HepG2 (cell line): ENCODE data around the gene UNG. TPM values are rescaled to one million over a fixed set of nuclear protein-coding genes. Genes with fewer than 3 reads are reported as not detected.

Experiments used
- CREM ChIP-seq, 2 experiments: sonication (generic) in 1 of 2; formaldehyde crosslinking in 1 of 2; IDR thresholded peaks; 2 replicates each; pipeline versions ENCODE4 v1.4.0 to v1.6.1; 2016 to 2020; ENCODE audit warnings: antibody characterized with exemption in 1 of 2, mild to moderate bottlenecking in 1 of 2, missing genetic modification reagents in 1 of 2
- HCFC1 ChIP-seq: fragments of 150-350 bp; IDR thresholded peaks from 2 replicates; pipeline ENCODE4 v1.6.1; 2014; ENCODE audit warnings: low read depth, low read length
- HMGXB4 ChIP-seq, 2 experiments: sonication (generic) in 1 of 2; formaldehyde crosslinking in 1 of 2; IDR thresholded peaks; 2 replicates each; pipeline versions ENCODE4 v1.4.0 to v1.6.1; 2018 to 2020; ENCODE audit warnings: missing genetic modification reagents in 2 of 2, borderline replicate concordance in 1 of 2, low read depth in 1 of 2, mild to moderate bottlenecking in 1 of 2, missing biosample characterization in 1 of 2
- HNF1B ChIP-seq: sonication (generic); formaldehyde crosslinking; IDR thresholded peaks from 2 replicates; pipeline ENCODE4 v1.5.1; 2020; ENCODE audit warnings: mild to moderate bottlenecking, moderate library complexity, missing genetic modification reagents
- HOXA9 ChIP-seq: sonication (generic); formaldehyde crosslinking; IDR thresholded peaks from 2 replicates; pipeline ENCODE4 v1.8.1; 2022; ENCODE audit warnings: missing genetic modification reagents, mild to moderate bottlenecking, moderate library complexity, borderline replicate concordance
- KLF6 ChIP-seq: IDR thresholded peaks from 2 replicates; pipeline ENCODE4 v1.8.0; 2016; ENCODE audit warnings: missing biosample characterization, missing genetic modification reagents
- MAZ ChIP-seq, 2 experiments: sonication (generic) in 1 of 2; formaldehyde crosslinking in 1 of 2; IDR thresholded peaks; 2 replicates each; pipeline versions ENCODE4 v1.5.0 to v1.6.1; 2012 to 2020; ENCODE audit warnings: low read depth in 2 of 2, mild to moderate bottlenecking in 2 of 2, borderline replicate concordance in 1 of 2, improper control_type of control experiment in 1 of 2, low read length in 1 of 2, missing genetic modification reagents in 1 of 2, moderate library complexity in 1 of 2
- MXD4 ChIP-seq: IDR thresholded peaks from 2 replicates; pipeline ENCODE4 v1.6.1; 2016; ENCODE audit warnings: mild to moderate bottlenecking, missing biosample characterization, missing genetic modification reagents
- NFATC3 ChIP-seq: sonication (generic); formaldehyde crosslinking; IDR thresholded peaks from 2 replicates; pipeline ENCODE4 v1.5.1; 2020; ENCODE audit warnings: mild to moderate bottlenecking, missing genetic modification reagents
- POLR2AphosphoS2 ChIP-seq: IDR thresholded peaks from 2 replicates; pipeline ENCODE4 v1.6.1; 2011; ENCODE audit warnings: low read depth, low read length, improper control_type of control experiment
- RORA ChIP-seq: sonication (generic); formaldehyde crosslinking; IDR thresholded peaks from 2 replicates; pipeline ENCODE4 v1.5.0; 2020; ENCODE audit warnings: mild to moderate bottlenecking, missing genetic modification reagents, moderate library complexity
- SMARCE1 ChIP-seq: fragments of 450-650 bp; IDR thresholded peaks from 2 replicates; pipeline ENCODE4 v1.6.1; 2017; ENCODE audit warnings: borderline replicate concordance
- TCF7 ChIP-seq: sonication (generic); IDR thresholded peaks from 2 replicates; pipeline ENCODE4 v1.6.1; 2016; ENCODE audit warnings: antibody characterized with exemption, low read depth
- USF2 ChIP-seq, 2 experiments: sonication (generic) in 1 of 2; formaldehyde crosslinking in 1 of 2; IDR thresholded peaks; 2 replicates each; pipeline versions ENCODE4 v1.5.1 to v1.6.1; 2011 to 2020; ENCODE audit warnings: borderline replicate concordance in 1 of 2, low read depth in 1 of 2, low read length in 1 of 2, mild to moderate bottlenecking in 1 of 2, missing genetic modification reagents in 1 of 2, moderate library complexity in 1 of 2
- ZFP36 ChIP-seq: fragments of 150-350 bp; IDR thresholded peaks from 2 replicates; pipeline ENCODE4 v1.6.1; 2018; ENCODE audit warnings: borderline replicate concordance, low read length, low read depth; ENCODE audit not compliant: partially characterized antibody
- ZFP91 ChIP-seq: sonication (generic); formaldehyde crosslinking; IDR thresholded peaks from 2 replicates; pipeline ENCODE4 v1.9.0; 2022; ENCODE audit warnings: missing genetic modification reagents, mild to moderate bottlenecking, borderline replicate concordance
- ZNF207 ChIP-seq: fragments of 450-650 bp; IDR thresholded peaks from 2 replicates; pipeline ENCODE4 v1.6.1; 2016; ENCODE audit warnings: antibody characterized with exemption, borderline replicate concordance
- ZNF343 ChIP-seq: sonication (generic); formaldehyde crosslinking; IDR thresholded peaks from 2 replicates; pipeline ENCODE4 v1.4.0; 2020; ENCODE audit warnings: mild to moderate bottlenecking, missing genetic modification reagents
- ZNF549 ChIP-seq: sonication (generic); formaldehyde crosslinking; IDR thresholded peaks from 2 replicates; pipeline ENCODE4 v1.5.0; 2020; ENCODE audit warnings: missing genetic modification reagents
- ZNF7 ChIP-seq: IDR thresholded peaks from 2 replicates; pipeline ENCODE4 v1.6.1; 2016; ENCODE audit warnings: missing biosample characterization, missing genetic modification reagents
- ZNF709 ChIP-seq: sonication (generic); formaldehyde crosslinking; IDR thresholded peaks from 2 replicates; pipeline ENCODE4 v1.5.0; 2020; ENCODE audit warnings: mild to moderate bottlenecking, missing genetic modification reagents
- ZNF747 ChIP-seq: sonication (generic); formaldehyde crosslinking; IDR thresholded peaks from 2 replicates; pipeline ENCODE4 v1.8.1; 2023; ENCODE audit warnings: missing genetic modification reagents, mild to moderate bottlenecking, borderline replicate concordance
- polyA plus RNA-seq, 8 experiments: library from polyadenylated mRNA; depleted of rRNA in 3 of 8; stranded (reverse) in 7 of 8; unstranded in 1 of 8; fragments of >200 nt; fragmentation: Illumina TruSeq in 4 of 8; extraction: Trizol in 4 of 8; gene quantifications; 2 replicates each; pipeline versions ENCODE4 v1.2.1 to v1.2.3, GENCODE V29; 2011 to 2016; ENCODE audit warnings: low read depth in 4 of 8, missing spikeins in 1 of 8, mixed read lengths in 1 of 8; ENCODE audit not compliant: insufficient read depth in 1 of 8
- total RNA-seq, 5 experiments: library from RNA; depleted of rRNA; stranded (reverse); fragments of >200 nt; fragmentation: Illumina TruSeq; extraction: Trizol; gene quantifications; 2 replicates each; pipeline ENCODE4 v1.2.3, GENCODE V29; 2016; ENCODE audit warnings: low read depth in 1 of 5

UNG gene
- total and polyA plus RNA-seq, 2 of the 13 experiments (the other 11 are each of a cell fraction or from before 2014, with no cell fraction given), result 23.3 to 114 TPM

GRCh38 chr12:109053382-109054123 lies 43.8 kb upstream of the UNG start (continued):
- TF ChIP-seq MAZ (IDR thresholded peaks at IDR 0.05; ENCODE audit: borderline replicate concordance, low read depth, low read length), result peak; percentile 4; the same call in 1 of the 2 replicates
- TF ChIP-seq MAZ (CRISPR knock-in tag; IDR thresholded peaks at IDR 0.05; ENCODE audit: low read depth), result no peak
- no peak for TF ChIP-seq ZNF7
- no peak for TF ChIP-seq HMGXB4 (CRISPR knock-in tag; IDR thresholded peaks at IDR 0.05; ENCODE audit: borderline replicate concordance in 1 of 2, low read depth in 1 of 2)
- no peak for TF ChIP-seq ZFP91 (CRISPR knock-in tag)
- TF ChIP-seq HOXA9, result no peak
- no peak for TF ChIP-seq CREM (IDR thresholded peaks at IDR 0.05)
- no peak for TF ChIP-seq CREM (CRISPR knock-in tag; IDR thresholded peaks at IDR 0.05)
- TF ChIP-seq SMARCE1, result no peak
- no peak for TF ChIP-seq ZNF343 (CRISPR knock-in tag)
- no peak for TF ChIP-seq POLR2AphosphoS2
- no peak for TF ChIP-seq KLF6 (CRISPR knock-in tag)
- no peak for TF ChIP-seq TCF7
- no peak for TF ChIP-seq NFATC3
- TF ChIP-seq HNF1B (CRISPR knock-in tag), result no peak
- TF ChIP-seq HCFC1, result no peak
- TF ChIP-seq RORA (CRISPR knock-in tag), result no peak
- TF ChIP-seq USF2 (IDR thresholded peaks at IDR 0.05; ENCODE audit: low read depth, low read length), result no peak
- no peak for TF ChIP-seq USF2 (CRISPR knock-in tag; IDR thresholded peaks at IDR 0.05; ENCODE audit: borderline replicate concordance)
- TF ChIP-seq ZNF709 (CRISPR knock-in tag), result no peak
- no peak for TF ChIP-seq ZFP36
- no peak for TF ChIP-seq ZNF207
- TF ChIP-seq ZNF549 (CRISPR knock-in tag), result no peak
- TF ChIP-seq ZNF747, result no peak
- TF ChIP-seq MXD4, result no peak
